DOHH2 (cell line): ENCODE results near the gene RMP24.
A peak's percentile ranks its signal among the peaks of the same experiment; 100 is the strongest.

Experiments
- H3F3A ChIP-seq: fragments of 200-600 bp; sonication (generic), shearing (Covaris generic); 2 replicates; pipeline ENCODE4 v1.6.0; 2016; ENCODE audit warnings: antibody characterized with exemption, mild to moderate bottlenecking; ENCODE audit not compliant: control insufficient read depth, insufficient read depth
- H3K27ac ChIP-seq: fragments of 200-600 bp; sonication (generic); 2 replicates; pipeline ENCODE4 v1.5.1; 2014; ENCODE audit warnings: low read depth, mild to moderate bottlenecking, low read length, moderate library complexity
- H3K27me3 ChIP-seq: fragments of 200-600 bp; sonication (generic); 2 replicates; pipeline ENCODE4 v1.6.1; 2014; ENCODE audit warnings: mild to moderate bottlenecking, low read length, mixed read lengths; ENCODE audit not compliant: control insufficient read depth
- H3K36me3 ChIP-seq: fragments of 200-600 bp; sonication (generic); 2 replicates; pipeline ENCODE4 v1.6.1; 2014; ENCODE audit warnings: mild to moderate bottlenecking, low read length, moderate library complexity, mixed read lengths; ENCODE audit not compliant: control insufficient read depth
- H3K4me1 ChIP-seq: fragments of 200-600 bp; sonication (generic); 2 replicates; pipeline ENCODE4 v1.6.1; 2014; ENCODE audit warnings: mild to moderate bottlenecking, low read length, mixed read lengths; ENCODE audit not compliant: control insufficient read depth
- H3K4me2 ChIP-seq: fragments of 200-600 bp; sonication (generic); 2 replicates; pipeline ENCODE4 v1.6.0; 2014; ENCODE audit warnings: mild to moderate bottlenecking, low read length, moderate library complexity
- H3K4me3 ChIP-seq: fragments of 200-600 bp; sonication (generic); 2 replicates; pipeline ENCODE4 v1.5.1; 2014; ENCODE audit warnings: mild to moderate bottlenecking, low read length, mixed read lengths
- H3K79me2 ChIP-seq: fragments of 200-600 bp; sonication (generic); 2 replicates; pipeline ENCODE4 v1.6.1; 2014; ENCODE audit warnings: mild to moderate bottlenecking, low read length, mixed read lengths; ENCODE audit not compliant: control insufficient read depth
- H3K9me2 ChIP-seq: fragments of 200-600 bp; sonication (generic); replicated peaks from 2 replicates; pipeline ENCODE4 v1.6.1; 2014; ENCODE audit warnings: mild to moderate bottlenecking, low read length, mixed read lengths; ENCODE audit not compliant: control insufficient read depth
- H3K9me3 ChIP-seq: fragments of 200-600 bp; sonication (generic); 2 replicates; pipeline ENCODE4 v1.6.1; 2014; ENCODE audit warnings: antibody characterized with exemption, low read length, mixed read lengths; ENCODE audit not compliant: control insufficient read depth, insufficient read depth
- H4K20me1 ChIP-seq: fragments of 200-600 bp; sonication (generic); 2 replicates; pipeline ENCODE4 v1.6.0; 2014; ENCODE audit warnings: low read depth, mild to moderate bottlenecking, antibody characterized with exemption, low read length, moderate library complexity; ENCODE audit not compliant: control insufficient read depth, insufficient read depth
- EZH2phosphoT487 ChIP-seq: fragments of 200-600 bp; sonication (generic); IDR thresholded peaks from 2 replicates; pipeline ENCODE4 v1.6.1; 2017; ENCODE audit warnings: borderline replicate concordance, mild to moderate bottlenecking, antibody characterized with exemption, low read length, moderate library complexity, mixed read lengths
- TF ChIP-seq, protein P1 (sequence below): fragments of 200-600 bp; sonication (generic); IDR thresholded peaks from one replicate; pipeline ENCODE4 v1.5.1; 2014; ENCODE audit warnings: antibody characterized with exemption, mild to moderate bottlenecking, low read depth, low read length; ENCODE audit not compliant: poor library complexity, severe bottlenecking

The RMP24 gene

DNA sequence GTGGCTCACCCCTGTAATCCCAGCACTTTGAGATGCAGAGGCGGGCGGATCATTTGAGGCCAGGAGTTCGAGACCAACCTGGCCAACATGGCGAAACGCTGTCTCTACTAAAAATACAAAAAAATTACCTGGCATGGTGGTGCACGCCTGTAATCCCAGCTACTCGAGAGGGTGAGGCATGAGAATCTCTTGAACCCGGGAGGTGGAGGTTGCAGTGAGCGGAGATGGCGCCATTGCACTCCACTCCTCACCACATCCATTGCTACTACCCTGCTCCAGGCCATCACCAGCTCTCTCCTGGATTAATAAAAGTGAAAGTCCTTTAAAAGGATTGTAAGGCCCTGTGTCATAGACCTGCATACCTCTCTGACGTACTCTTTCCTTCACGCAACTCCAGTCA, 1.2 kb downstream of the RMP24 start:
- Histone ChIP-seq H3K79me2 (peaks cover 28% of the 10 kb centered on the region), H3K4me1 (peaks cover 24% of the 10 kb centered on the region), H3K27ac (no peak overlapping the region), H3K4me2 (peak overlapping the region; percentile 97), H3K4me3 (peak overlapping the region; percentile 89), H4K20me1 (no peaks in the 10 kb centered on the region), H3F3A (no peaks in the 10 kb centered on the region), H3K27me3 (no peaks in the 10 kb centered on the region), H3K9me3 (no peaks in the 10 kb centered on the region), H3K9me2 (no peaks in the 10 kb centered on the region), H3K36me3 (peaks cover 53% of the 10 kb centered on the region)
- TF ChIP-seq EZH2phosphoT487: no peak
- TF ChIP-seq, protein P1, sequence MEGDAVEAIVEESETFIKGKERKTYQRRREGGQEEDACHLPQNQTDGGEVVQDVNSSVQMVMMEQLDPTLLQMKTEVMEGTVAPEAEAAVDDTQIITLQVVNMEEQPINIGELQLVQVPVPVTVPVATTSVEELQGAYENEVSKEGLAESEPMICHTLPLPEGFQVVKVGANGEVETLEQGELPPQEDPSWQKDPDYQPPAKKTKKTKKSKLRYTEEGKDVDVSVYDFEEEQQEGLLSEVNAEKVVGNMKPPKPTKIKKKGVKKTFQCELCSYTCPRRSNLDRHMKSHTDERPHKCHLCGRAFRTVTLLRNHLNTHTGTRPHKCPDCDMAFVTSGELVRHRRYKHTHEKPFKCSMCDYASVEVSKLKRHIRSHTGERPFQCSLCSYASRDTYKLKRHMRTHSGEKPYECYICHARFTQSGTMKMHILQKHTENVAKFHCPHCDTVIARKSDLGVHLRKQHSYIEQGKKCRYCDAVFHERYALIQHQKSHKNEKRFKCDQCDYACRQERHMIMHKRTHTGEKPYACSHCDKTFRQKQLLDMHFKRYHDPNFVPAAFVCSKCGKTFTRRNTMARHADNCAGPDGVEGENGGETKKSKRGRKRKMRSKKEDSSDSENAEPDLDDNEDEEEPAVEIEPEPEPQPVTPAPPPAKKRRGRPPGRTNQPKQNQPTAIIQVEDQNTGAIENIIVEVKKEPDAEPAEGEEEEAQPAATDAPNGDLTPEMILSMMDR: no peak

DNA sequence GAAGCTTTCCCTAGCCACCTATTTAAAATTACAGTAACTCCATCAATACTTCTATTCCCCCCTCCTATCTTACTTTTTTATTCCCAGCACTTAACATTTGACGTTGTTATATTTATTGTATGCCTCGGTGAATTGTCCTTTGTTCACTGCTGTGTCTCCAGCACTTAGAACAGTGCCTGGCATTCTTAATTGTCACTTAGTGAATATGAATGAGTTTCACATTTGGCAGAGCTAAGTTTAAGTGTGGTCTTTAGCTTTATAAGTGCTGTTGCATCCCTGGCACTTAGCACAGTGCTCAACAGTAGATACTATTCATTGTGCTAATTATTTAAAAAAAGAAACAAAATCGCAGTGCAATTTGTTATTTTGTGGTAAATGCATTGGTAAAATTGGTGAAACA, 1.7 kb downstream of the RMP24 start:
- no peak overlapping the region for H3K27ac ChIP-seq
- no peaks in the 10 kb centered on the region for H3F3A ChIP-seq
- no peaks in the 10 kb centered on the region for H3K9me2 ChIP-seq
- no peaks in the 10 kb centered on the region for H4K20me1 ChIP-seq
- H3K4me2 ChIP-seq: peak overlapping the region; percentile 97
- peaks cover 28% of the 10 kb centered on the region for H3K79me2 ChIP-seq
- peak overlapping the region; percentile 89; the same call in 1 of the 2 replicates for H3K4me3 ChIP-seq
- peaks cover 58% of the 10 kb centered on the region for H3K36me3 ChIP-seq
- H3K9me3 ChIP-seq: no peaks in the 10 kb centered on the region
- TF ChIP-seq EZH2phosphoT487: no peak
- TF ChIP-seq, protein P1: no peak
- H3K4me1 ChIP-seq: peaks cover 24% of the 10 kb centered on the region
- no peaks in the 10 kb centered on the region for H3K27me3 ChIP-seq

DNA sequence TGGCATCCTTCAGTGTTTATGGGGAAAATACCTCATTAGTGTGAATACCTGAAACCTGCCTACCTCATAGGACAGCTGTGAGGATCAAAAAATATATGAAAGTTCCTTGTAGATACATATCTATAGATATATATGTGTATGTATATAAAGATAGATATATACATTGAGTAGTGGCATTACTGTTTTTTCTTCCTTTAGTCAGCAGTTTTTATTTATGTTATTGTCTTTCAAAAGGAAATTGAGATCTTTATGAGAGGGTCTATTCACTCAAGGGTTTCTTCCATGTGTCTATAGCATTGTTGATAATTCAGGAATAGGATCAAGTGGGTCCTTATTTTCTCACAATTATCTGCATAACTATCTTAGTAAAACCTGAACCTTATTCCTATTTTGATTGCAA, 6.6 kb downstream of the RMP24 start:
- Histone ChIP-seq H3K27me3 (no peaks in the 10 kb centered on the region), H3K36me3 (peaks cover 71% of the 10 kb centered on the region), H3K4me2 (no peak overlapping the region), H3K27ac (no peak overlapping the region), H4K20me1 (no peaks in the 10 kb centered on the region), H3K9me3 (no peaks in the 10 kb centered on the region), H3K4me3 (no peak overlapping the region), H3F3A (peaks cover 5% of the 10 kb centered on the region; the same call in 1 of the 2 replicates), H3K4me1 (peaks cover 3% of the 10 kb centered on the region), H3K79me2 (peaks cover 4% of the 10 kb centered on the region), H3K9me2 (no peaks in the 10 kb centered on the region)
- TF ChIP-seq, protein P1: no peak
- TF ChIP-seq EZH2phosphoT487: no peak
